ENCODE results near the gene TNIK.

Gene TNIK

GRCh38 chr3:171058873-171059603, 401.2 kb downstream of the TNIK start:
- no peak for DNase-seq

GRCh38 chr3:171058058-171058457, 402.1 kb downstream of the TNIK start:
- DNase-seq, result no peak

GRCh38 chr3:171057072-171057471, 403.1 kb downstream of the TNIK start:
- DNase-seq, result no peak

- DNase-seq, result no peak
Observed at GRCh38 chr3:171056528-171056927, 403.7 kb downstream of the TNIK start.

GRCh38 chr3:171055336-171056178, 404.6 kb downstream of the TNIK start:
- no peak for DNase-seq

GRCh38 chr3:171054921-171055320, 405.3 kb downstream of the TNIK start:
- DNase-seq, result no peak

- no peak for DNase-seq
Observed at GRCh38 chr3:171054231-171054630, 406.0 kb downstream of the TNIK start.

- DNase-seq, result peak; percentile 47
Observed at GRCh38 chr3:171049861-171050444, 410.3 kb downstream of the TNIK start.

- no peak for DNase-seq
Observed at GRCh38 chr3:171046760-171047159, 413.4 kb downstream of the TNIK start.

- no peak for DNase-seq
Observed at GRCh38 chr3:171044835-171045793, 415.1 kb downstream of the TNIK start.

- no peak for DNase-seq
Observed at GRCh38 chr3:171044384-171044783, 415.8 kb downstream of the TNIK start.

GRCh38 chr3:171039674-171040073, 420.5 kb downstream of the TNIK start:
- DNase-seq, result no peak

- DNase-seq, result no peak
Observed at GRCh38 chr3:171038342-171038741, 421.9 kb downstream of the TNIK start.

GRCh38 chr3:171028779-171029232, 431.4 kb downstream of the TNIK start:
- DNase-seq, result no peak

GRCh38 chr3:171028025-171028778, 432.0 kb downstream of the TNIK start:
- no peak for DNase-seq

- DNase-seq, result no peak
Observed at GRCh38 chr3:171026597-171027293, 433.5 kb downstream of the TNIK start, which contains the start of gene SLC2A2. TSS of gene SLC2A2 (minus strand) at chr3:171026720. CDS start at chr3:171026670, 50 bp downstream.

- no peak for DNase-seq
Observed at GRCh38 chr3:171023566-171023965, 436.6 kb downstream of the TNIK start.

- no peak for DNase-seq
Observed at GRCh38 chr3:171021377-171021776, 438.8 kb downstream of the TNIK start.

GRCh38 chr3:171018156-171018935, 441.9 kb downstream of the TNIK start:
- no peak for DNase-seq
